OCI-LY1 (cell line): ENCODE results near the gene CRYGN.

Experiments used
- CTCF ChIP-seq: fragments of 200-600 bp; sonication (generic), shearing (Covaris generic); IDR thresholded peaks from 2 replicates; pipeline ENCODE4 v1.5.1; 2017; ENCODE audit warnings: mild to moderate bottlenecking, antibody characterized with exemption, low read length, moderate library complexity, mixed read lengths
- EZH2 ChIP-seq: fragments of 200-600 bp; sonication (generic), shearing (Covaris generic); IDR thresholded peaks from 2 replicates; pipeline ENCODE4 v1.8.0; 2017; ENCODE audit warnings: borderline replicate concordance, mixed run types, mild to moderate bottlenecking, antibody characterized with exemption, low read length, moderate library complexity, mixed read lengths

- TF ChIP-seq CTCF = no peak
- TF ChIP-seq EZH2 = no peak
These were observed 35.5 kb downstream of the CRYGN start for GRCh38 chr7:151404216-151405011.
